ENCODE measurements around the gene RPN2. TPM values are rescaled to one million over a fixed set of nuclear protein-coding genes. Genes with fewer than 3 reads are reported as not detected.

The RPN2 gene
- polyA plus RNA-seq, 1 of the 3 experiments (the other 2 are of a cell fraction) = 420 TPM

DNA sequence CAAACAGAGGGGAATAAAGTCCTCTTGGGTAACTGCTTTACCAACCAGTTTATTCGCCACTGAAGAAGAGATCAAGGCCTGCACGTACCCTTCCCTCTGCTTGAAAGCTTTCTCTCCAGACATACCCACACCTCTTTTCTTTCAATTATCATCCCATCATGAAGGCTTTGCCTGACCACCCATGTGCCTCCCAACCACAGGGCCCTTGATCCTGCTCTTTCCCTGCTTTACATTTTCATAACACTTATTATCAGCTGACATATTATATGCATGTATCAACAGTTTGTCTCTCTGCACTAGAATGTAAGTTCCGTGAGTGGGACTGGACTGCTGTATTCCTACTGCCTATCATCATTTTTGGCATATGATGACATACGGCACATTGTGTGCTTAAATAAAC lies 20.9 kb upstream of the RPN2 start:
- H3K27me3 ChIP-seq (ENCODE audit: insufficient read depth) = no peaks in the 10 kb centered on the region
- no peak for TF ChIP-seq MXI1 (IDR thresholded peaks at IDR 0.05; ENCODE audit: low read depth, low read length)
- TF ChIP-seq, protein P1, sequence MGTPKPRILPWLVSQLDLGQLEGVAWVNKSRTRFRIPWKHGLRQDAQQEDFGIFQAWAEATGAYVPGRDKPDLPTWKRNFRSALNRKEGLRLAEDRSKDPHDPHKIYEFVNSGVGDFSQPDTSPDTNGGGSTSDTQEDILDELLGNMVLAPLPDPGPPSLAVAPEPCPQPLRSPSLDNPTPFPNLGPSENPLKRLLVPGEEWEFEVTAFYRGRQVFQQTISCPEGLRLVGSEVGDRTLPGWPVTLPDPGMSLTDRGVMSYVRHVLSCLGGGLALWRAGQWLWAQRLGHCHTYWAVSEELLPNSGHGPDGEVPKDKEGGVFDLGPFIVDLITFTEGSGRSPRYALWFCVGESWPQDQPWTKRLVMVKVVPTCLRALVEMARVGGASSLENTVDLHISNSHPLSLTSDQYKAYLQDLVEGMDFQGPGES (IDR thresholded peaks at IDR 0.05; ENCODE audit: low read depth, low read length) = no peak
- 96% methylated on average over 4 of the region's 4 CpGs for WGBS (ENCODE audit: low lambda C conversion rate)
- no peak overlapping the region for H3K4me2 ChIP-seq
- ChIA-PET POLR2A (no interaction called here), CTCF (interaction anchor here (1.2 kb wide), 1 partner anchor 20 kb away, joined by 4 read pairs; no protein-coding TSS in a partner anchor)
- no peaks in the 10 kb centered on the region for H3F3A ChIP-seq (replicated peaks; ENCODE audit: insufficient read depth)
- no peak for DNase-seq
- no peak overlapping the region for H2AFZ ChIP-seq (ENCODE audit: low read depth)
- H4K20me1 ChIP-seq (ENCODE audit: insufficient read depth) = no peaks in the 10 kb centered on the region
- H3K9me2 ChIP-seq = no peaks in the 10 kb centered on the region
- H3K9me3 ChIP-seq = no peaks in the 10 kb centered on the region
- no peak overlapping the region for H3K4me3 ChIP-seq (ENCODE audit: low read depth in 2 of 2, low read length in 1 of 2)
- H3K4me1 ChIP-seq (ENCODE audit: control insufficient read depth in 1 of 2, insufficient read depth in 2 of 2, low read depth in 1 of 2, low read length in 1 of 2) = no peaks in the 10 kb centered on the region
- H3K27ac ChIP-seq (ENCODE audit: low read depth in 2 of 2, low read length in 1 of 2) = no peak overlapping the region
- H3K9ac ChIP-seq = no peak overlapping the region
- no peaks in the 10 kb centered on the region for H3K79me2 ChIP-seq (ENCODE audit: insufficient read depth)
- no peaks in the 10 kb centered on the region for H3K36me3 ChIP-seq (replicated peaks in 1 of 2; ENCODE audit: control insufficient read depth in 1 of 2, insufficient read depth in 2 of 2, low read length in 1 of 2)

DNA sequence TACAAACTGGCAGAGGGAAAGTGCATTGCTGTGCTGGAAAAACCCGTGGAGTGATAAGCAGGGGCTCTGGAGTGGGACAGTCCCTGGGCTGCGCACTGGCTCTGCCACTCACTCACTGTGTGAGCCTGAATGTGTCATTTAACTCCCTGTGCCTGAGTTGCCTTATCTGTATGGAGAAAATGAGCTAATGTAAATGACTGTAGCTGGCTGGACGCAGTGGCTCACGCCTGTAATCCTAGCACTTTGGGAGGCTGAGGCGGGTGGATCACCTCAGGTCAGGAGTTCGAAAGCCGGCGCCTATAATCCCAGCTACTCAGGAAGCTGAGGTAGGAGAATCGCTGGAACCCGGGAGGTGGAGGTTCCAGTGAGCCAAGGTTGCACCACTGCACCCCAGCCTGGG lies 18.4 kb upstream of the RPN2 start:
- Histone ChIP-seq H3K4me3 (ENCODE audit: low read depth in 2 of 2, low read length in 1 of 2) (no peak overlapping the region), H3K9ac (no peak overlapping the region), H3K4me1 (ENCODE audit: control insufficient read depth in 1 of 2, insufficient read depth in 2 of 2, low read depth in 1 of 2, low read length in 1 of 2) (no peaks in the 10 kb centered on the region), H3F3A (replicated peaks; ENCODE audit: insufficient read depth) (no peaks in the 10 kb centered on the region), H2AFZ (ENCODE audit: low read depth) (no peak overlapping the region), H3K9me3 (no peaks in the 10 kb centered on the region), H3K36me3 (replicated peaks in 1 of 2; ENCODE audit: control insufficient read depth in 1 of 2, insufficient read depth in 2 of 2, low read length in 1 of 2) (no peaks in the 10 kb centered on the region), H4K20me1 (ENCODE audit: insufficient read depth) (no peaks in the 10 kb centered on the region), H3K4me2 (no peak overlapping the region), H3K9me2 (no peaks in the 10 kb centered on the region), H3K79me2 (ENCODE audit: insufficient read depth) (no peaks in the 10 kb centered on the region), H3K27ac (ENCODE audit: low read depth in 2 of 2, low read length in 1 of 2) (no peak overlapping the region), H3K27me3 (ENCODE audit: insufficient read depth) (no peaks in the 10 kb centered on the region)
- no peak for DNase-seq
- WGBS (ENCODE audit: low lambda C conversion rate) = 85% methylated on average over 10 of the region's 10 CpGs
- CTCF ChIA-PET = interaction anchor here (0.6 to 0.8 kb wide), 3 partner anchors 17 to 1827 kb away, joined by 3 read pairs; no protein-coding TSS in a partner anchor
- POLR2A ChIA-PET = no interaction called here
- TF ChIP-seq TEAD4 (IDR thresholded peaks at IDR 0.05; ENCODE audit: borderline replicate concordance, insufficient read depth) (no peak), GABPA (IDR thresholded peaks at IDR 0.05; ENCODE audit: low read depth) (no peak), CHD2 (IDR thresholded peaks at IDR 0.05; ENCODE audit: low read length, partially characterized antibody) (no peak), RCOR1 (IDR thresholded peaks at IDR 0.05; ENCODE audit: low read length) (no peak), TAF1 (IDR thresholded peaks at IDR 0.05; ENCODE audit: borderline replicate concordance, low read depth, low read length) (no peak), FOSL2 (IDR thresholded peaks at IDR 0.05; ENCODE audit: borderline replicate concordance, low read depth) (no peak), MXI1 (IDR thresholded peaks at IDR 0.05; ENCODE audit: low read depth, low read length) (no peak)
- TF ChIP-seq, protein P2, sequence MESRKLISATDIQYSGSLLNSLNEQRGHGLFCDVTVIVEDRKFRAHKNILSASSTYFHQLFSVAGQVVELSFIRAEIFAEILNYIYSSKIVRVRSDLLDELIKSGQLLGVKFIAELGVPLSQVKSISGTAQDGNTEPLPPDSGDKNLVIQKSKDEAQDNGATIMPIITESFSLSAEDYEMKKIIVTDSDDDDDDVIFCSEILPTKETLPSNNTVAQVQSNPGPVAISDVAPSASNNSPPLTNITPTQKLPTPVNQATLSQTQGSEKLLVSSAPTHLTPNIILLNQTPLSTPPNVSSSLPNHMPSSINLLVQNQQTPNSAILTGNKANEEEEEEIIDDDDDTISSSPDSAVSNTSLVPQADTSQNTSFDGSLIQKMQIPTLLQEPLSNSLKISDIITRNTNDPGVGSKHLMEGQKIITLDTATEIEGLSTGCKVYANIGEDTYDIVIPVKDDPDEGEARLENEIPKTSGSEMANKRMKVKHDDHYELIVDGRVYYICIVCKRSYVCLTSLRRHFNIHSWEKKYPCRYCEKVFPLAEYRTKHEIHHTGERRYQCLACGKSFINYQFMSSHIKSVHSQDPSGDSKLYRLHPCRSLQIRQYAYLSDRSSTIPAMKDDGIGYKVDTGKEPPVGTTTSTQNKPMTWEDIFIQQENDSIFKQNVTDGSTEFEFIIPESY (IDR thresholded peaks at IDR 0.05; ENCODE audit: borderline replicate concordance, low read depth) = no peak
- TF ChIP-seq, protein P3, sequence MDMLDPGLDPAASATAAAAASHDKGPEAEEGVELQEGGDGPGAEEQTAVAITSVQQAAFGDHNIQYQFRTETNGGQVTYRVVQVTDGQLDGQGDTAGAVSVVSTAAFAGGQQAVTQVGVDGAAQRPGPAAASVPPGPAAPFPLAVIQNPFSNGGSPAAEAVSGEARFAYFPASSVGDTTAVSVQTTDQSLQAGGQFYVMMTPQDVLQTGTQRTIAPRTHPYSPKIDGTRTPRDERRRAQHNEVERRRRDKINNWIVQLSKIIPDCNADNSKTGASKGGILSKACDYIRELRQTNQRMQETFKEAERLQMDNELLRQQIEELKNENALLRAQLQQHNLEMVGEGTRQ (IDR thresholded peaks at IDR 0.05; ENCODE audit: borderline replicate concordance, low read depth, low read length) = no peak
- TF ChIP-seq, protein P4, sequence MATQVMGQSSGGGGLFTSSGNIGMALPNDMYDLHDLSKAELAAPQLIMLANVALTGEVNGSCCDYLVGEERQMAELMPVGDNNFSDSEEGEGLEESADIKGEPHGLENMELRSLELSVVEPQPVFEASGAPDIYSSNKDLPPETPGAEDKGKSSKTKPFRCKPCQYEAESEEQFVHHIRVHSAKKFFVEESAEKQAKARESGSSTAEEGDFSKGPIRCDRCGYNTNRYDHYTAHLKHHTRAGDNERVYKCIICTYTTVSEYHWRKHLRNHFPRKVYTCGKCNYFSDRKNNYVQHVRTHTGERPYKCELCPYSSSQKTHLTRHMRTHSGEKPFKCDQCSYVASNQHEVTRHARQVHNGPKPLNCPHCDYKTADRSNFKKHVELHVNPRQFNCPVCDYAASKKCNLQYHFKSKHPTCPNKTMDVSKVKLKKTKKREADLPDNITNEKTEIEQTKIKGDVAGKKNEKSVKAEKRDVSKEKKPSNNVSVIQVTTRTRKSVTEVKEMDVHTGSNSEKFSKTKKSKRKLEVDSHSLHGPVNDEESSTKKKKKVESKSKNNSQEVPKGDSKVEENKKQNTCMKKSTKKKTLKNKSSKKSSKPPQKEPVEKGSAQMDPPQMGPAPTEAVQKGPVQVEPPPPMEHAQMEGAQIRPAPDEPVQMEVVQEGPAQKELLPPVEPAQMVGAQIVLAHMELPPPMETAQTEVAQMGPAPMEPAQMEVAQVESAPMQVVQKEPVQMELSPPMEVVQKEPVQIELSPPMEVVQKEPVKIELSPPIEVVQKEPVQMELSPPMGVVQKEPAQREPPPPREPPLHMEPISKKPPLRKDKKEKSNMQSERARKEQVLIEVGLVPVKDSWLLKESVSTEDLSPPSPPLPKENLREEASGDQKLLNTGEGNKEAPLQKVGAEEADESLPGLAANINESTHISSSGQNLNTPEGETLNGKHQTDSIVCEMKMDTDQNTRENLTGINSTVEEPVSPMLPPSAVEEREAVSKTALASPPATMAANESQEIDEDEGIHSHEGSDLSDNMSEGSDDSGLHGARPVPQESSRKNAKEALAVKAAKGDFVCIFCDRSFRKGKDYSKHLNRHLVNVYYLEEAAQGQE (IDR thresholded peaks at IDR 0.05; ENCODE audit: low read depth, low read length) = no peak
- TF ChIP-seq, protein P5, sequence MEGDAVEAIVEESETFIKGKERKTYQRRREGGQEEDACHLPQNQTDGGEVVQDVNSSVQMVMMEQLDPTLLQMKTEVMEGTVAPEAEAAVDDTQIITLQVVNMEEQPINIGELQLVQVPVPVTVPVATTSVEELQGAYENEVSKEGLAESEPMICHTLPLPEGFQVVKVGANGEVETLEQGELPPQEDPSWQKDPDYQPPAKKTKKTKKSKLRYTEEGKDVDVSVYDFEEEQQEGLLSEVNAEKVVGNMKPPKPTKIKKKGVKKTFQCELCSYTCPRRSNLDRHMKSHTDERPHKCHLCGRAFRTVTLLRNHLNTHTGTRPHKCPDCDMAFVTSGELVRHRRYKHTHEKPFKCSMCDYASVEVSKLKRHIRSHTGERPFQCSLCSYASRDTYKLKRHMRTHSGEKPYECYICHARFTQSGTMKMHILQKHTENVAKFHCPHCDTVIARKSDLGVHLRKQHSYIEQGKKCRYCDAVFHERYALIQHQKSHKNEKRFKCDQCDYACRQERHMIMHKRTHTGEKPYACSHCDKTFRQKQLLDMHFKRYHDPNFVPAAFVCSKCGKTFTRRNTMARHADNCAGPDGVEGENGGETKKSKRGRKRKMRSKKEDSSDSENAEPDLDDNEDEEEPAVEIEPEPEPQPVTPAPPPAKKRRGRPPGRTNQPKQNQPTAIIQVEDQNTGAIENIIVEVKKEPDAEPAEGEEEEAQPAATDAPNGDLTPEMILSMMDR (IDR thresholded peaks at IDR 0.05) = no peak
- TF ChIP-seq, protein P6, sequence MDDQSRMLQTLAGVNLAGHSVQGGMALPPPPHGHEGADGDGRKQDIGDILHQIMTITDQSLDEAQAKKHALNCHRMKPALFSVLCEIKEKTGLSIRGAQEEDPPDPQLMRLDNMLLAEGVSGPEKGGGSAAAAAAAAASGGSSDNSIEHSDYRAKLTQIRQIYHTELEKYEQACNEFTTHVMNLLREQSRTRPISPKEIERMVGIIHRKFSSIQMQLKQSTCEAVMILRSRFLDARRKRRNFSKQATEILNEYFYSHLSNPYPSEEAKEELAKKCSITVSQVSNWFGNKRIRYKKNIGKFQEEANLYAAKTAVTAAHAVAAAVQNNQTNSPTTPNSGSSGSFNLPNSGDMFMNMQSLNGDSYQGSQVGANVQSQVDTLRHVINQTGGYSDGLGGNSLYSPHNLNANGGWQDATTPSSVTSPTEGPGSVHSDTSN (IDR thresholded peaks at IDR 0.05) = no peak
- TF ChIP-seq, protein P1 (IDR thresholded peaks at IDR 0.05; ENCODE audit: low read depth, low read length) = no peak
